Measurements from ENCODE around the gene OR2G6.

GRCh38 chr1:248521856-248522255 lies 14.0 kb downstream of the OR2G6 start:
- TF ChIP-seq CTCF (IDR thresholded peaks at IDR 0.05) (no peak), POLR2A (IDR thresholded peaks at IDR 0.05) (no peak)

Data from right lobe of liver (tissue), 4 donors.